NCI-H2081 (cell line): Measurements from ENCODE around the gene ATP8A2.
A peak's percentile ranks its signal among the peaks of the same experiment; 100 is the strongest.

Experiments used
- DNase-seq, 2 experiments: peaks; one replicate each; lab custom pipeline; 2025; lab: John Stamatoyannopoulos, UW

The ATP8A2 gene

DNA sequence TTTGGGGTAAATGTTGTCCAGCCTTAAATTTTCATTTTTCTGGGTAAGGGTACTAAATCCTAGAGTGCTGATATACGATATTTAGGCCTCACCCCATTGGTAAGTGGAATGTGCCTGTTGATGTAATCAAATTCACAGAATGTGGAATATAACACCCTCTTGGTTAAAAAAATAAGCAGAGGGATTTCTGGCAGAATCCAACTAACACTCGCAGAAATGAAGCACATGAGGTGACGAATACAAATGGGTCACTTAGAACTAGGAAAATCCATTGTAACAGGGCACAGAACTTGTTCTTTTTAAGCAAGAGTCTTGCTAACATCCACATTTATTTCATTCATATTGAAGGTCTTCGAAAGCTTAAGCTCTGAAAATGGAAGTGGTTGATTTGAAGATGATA lies 359.8 kb downstream of the ATP8A2 start:
- DNase-seq = no peak

DNA sequence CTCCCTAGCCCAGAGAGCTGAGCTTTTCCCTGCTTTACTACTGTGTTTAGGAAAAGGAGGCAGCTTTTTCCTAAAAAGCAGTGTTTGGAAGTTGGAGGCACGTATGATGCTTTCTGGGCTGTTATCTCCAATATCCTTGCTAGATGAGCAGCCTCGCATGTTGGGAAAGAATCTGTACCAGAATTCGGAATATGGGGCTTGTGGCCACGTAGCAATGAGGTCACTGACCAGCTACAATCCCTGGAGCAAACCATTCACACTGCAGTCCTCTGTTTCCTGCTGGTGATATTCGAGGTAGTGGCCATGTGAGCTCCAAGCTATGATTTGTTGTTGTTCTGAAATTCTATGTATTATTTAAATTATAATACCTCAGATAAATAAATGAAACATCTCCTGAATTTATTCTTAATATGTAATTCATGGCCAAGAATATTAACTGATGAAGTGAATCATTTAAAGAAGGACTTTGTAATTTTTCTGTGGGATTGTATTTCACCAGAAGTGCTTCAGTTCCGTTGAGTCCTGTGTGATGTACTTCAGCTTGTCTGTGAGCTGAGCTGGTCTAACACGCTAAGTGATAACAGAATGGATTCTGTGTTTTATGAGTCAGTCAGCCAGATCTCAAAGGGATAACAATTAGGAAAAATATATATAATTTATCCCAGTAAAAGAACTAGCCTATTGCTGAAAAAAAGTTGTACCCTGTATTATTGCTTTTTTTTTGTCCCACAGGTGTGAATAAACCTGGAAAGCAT lies 360.5 kb downstream of the ATP8A2 start:
- DNase-seq = no peak

DNA sequence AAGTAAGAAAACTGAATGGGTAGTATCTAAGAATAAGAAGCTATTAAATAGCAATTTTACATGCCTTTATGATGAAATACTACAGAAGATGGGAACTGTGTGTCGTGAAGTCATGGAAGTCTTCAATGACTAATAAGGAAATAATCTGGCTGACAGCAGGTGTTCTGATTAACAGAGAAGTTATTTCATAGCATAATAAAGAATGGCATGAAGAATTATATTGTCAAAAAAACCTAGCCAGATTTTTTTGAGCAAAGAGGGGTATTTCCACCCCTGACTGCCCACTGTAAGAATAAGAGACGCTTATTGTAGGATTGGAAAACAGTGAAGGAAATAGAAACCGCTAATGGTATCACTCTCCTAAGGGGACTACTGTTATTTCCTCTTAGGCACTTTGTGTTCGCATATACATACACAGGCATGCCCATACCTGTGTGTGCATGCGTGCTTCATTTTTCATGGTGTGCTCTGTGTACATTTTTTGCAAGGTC lies 361.3 kb downstream of the ATP8A2 start:
- no peak for DNase-seq

DNA sequence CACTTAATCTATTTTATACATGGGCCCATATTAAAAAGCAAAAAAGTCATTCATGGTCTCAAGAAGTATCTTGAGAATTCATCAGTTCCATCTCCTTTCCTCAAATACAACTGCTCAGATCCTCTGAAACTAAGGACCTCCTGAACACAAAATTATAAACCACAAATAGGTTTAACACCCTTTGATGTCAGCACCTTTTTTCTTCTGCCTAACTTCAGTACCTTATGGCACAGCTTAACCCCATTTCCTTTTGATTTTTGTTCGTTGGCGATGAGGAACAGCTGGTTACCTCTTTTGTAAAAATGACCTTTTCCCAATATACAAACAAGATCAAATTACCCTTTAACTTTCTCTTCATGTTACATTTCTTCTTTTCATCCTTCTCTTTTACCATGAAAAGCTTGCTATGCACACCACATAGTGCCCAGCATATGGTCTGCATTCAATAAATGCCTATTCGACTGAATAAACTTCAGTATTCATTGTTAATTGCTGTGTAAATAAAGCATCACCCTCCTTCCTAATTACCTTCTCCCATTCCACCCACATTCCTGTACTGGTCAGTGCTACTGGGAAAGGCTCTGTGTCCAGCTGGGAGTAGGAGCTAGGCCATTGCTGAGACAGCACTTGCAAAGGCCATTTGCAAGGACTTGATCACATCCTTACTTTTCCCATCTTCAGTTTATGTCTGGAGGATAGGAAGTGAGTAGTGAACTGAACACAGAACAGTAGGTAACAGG lies 362.1 kb downstream of the ATP8A2 start:
- no peak for DNase-seq

DNA sequence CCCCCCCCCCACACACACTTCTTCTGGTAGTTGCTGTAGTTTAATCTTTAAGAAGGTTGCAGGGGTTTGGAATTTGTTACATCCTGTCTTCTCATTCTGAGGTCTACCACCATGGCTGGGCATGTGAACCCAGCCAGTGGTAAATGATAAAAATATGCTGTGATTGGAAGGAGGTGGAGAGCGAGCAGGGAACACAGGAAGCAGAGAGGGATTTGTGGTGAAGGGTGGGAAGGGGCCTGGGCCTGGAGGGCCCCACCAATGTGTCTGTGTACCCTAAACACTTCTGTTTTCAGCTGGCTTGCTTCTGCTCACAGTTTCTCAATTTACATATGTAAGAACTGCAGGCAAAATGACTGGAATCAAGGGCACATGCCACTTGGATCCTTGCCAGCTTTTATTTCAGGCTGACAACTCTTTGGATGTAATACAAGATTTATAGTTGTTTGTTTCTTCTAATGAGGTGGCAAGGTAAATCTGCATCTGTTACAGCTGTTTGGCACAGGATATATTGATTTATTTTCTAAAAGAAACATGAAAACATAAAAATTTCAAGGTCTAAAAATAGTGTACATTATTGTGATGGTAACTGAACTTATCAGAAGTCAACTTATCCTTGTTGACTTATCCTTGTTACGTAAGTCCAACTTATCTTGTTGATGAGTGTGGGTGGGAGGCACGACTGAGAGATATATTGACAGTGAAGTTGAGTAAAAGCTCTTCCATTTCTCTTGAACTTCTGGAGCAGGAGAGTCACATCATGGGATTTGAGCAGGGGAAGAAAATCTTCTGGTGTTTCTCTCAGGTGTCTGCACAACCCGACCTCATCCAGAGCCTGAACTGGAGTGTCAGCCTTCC lies 366.8 kb downstream of the ATP8A2 start:
- DNase-seq = peak; percentile 19 to 61

DNA sequence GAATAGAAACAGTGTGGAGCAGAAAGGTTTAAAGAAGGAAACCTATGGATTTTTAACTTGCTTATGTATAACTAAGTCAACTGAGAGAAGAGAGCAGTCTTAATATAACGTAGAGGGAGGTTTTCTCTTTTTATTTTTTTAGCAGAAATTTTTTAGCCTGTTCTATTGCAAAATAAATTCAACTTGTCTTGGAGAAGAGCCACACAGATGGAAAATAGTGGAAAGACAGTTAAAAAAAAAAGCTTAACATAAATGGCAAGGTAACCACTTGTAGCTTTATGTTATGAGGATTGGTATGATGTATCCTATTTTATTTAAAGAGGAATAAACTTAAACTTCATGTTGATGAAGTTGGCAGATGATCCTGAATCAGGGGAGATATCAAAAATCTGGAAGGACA lies 367.6 kb downstream of the ATP8A2 start:
- DNase-seq = no peak

DNA sequence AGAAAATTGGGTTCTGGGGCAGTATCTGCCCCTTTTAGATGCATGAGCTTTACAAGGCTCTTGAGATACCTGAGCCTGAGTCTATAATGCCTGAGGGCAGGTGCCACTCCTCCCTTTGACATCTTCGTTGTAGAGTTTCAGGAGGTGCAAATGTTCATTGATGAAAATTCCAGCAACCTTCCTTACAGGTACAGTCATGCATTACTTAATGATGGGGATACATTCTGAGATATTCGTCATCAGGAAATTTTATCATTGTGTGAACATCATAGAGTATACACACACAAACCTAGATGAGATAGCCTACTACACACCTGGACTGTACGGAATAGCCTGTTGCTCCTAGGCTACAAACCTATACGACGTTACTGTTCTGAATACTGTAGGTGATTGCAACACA lies 370.0 kb downstream of the ATP8A2 start:
- no peak for DNase-seq

DNA sequence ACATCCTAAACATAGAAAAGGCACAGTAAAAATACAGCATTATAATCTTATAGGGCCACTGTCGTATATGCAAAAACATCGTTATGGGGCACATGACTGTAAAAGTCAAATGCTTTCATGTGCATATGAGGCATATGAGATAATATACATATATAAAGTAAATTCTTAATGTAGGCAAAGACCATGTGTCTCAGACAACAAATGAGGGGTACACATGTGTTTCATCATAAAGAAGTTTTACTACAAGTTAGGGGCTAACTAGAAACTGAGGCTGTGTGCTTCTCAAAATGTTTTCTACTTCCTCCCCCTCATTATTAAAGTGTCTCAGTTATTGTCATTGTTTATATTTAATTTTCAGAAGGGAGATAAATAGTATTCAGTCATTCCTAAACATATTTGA lies 370.4 kb downstream of the ATP8A2 start:
- no peak for DNase-seq

DNA sequence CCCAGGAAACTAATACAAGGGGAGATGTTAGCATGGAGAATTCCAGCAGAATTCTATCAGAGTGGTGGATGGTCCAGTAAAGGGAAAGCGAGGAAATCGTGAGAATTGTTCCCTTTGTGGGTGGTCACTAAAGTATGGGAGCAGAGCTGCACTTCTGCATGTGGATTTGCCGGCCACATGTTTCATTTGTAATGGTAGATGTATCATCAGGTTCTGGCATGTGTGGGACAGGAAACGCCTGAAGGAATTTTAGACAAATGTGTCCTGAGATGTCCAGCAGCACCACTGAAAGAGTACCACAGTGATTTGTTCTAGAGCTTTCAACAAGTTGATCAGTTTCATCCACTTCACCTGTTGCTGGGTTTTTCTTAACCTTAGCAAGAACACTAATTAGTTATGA lies 371.6 kb downstream of the ATP8A2 start:
- DNase-seq = no peak

DNA sequence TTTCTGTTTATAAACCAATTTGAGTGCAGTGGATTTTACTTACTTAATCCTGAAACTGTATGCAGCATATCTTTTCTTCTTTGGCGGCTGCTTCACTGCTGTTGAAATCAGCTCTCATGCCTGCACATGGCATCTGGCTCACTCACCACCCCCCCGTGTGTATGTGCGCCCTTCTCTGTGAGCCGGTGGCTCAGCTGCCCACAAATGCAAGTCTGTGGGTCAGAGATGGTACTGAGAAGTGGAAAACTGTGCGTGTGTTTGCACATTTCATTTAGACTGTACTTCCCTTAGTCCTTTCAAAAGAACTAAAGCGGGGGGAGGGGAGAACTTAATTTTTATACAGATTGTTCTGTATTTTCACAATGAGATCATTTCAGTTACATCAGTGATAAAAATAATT lies 372.4 kb downstream of the ATP8A2 start:
- DNase-seq = no peak

DNA sequence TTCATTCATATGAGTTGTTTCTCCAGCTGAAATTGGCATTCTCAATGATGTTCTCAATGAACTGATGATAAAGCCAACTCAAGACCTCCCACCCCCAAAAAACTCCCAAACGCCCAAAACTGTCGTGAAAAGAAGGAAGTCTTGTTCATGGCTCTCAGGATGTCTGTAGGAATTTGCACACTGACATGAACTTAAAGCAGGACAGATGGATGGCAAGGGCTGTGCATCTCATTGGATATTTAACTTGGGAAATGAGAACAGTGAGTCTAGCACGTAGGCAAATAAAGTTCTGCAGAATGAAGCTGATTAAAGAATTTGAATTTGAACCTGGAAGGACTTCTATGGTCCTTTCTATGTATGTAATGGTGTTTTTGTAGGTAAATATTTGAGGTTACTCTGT lies 374.4 kb downstream of the ATP8A2 start:
- DNase-seq = no peak

DNA sequence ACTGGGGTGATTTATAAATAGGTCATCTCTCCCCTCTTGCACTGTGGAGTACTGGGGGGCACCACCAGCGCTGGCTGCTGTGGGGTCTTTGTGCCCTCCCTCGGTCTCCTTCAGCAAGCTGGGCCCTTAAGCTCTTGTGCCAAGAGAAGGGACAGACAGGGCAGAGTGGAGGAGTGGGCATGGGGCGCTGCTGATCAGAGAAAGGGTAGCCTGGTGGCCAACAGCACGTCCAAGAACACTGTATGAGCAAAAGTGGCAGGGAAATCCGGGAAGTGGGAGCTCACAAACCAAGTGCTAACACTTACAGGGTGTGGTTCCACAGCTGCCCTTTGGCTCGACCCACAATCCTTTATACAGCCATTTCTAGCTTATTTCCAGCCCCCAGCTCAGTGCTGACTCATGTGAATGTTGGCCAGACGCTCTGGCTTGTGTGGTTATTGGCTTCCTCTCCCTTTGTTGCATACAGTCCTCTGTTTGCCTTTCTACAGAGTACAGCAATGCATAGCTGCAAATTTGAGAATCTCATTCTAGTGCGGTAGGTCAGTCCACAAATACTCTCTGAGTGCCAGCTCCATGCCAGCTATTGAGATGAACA lies 381.3 kb downstream of the ATP8A2 start:
- no peak for DNase-seq

DNA sequence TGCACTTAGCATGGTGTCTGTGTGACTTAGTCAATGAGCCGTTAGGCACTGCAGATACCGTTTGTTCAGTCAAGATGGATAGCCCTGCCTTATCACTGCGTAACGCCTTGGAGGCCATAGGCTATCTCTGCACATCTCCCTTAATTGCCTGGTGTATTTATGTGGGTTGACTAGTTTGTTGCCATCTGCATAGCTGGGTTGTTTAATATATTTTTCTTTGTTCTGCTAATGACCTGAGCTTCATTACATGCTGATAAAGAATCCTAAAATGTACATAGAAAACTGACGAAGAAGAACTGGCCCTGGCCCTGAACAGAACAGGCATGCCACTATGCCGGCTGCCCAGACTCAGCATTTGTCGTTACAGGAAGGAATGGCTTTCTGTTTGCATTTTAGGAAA lies 382.2 kb downstream of the ATP8A2 start:
- DNase-seq = no peak

DNA sequence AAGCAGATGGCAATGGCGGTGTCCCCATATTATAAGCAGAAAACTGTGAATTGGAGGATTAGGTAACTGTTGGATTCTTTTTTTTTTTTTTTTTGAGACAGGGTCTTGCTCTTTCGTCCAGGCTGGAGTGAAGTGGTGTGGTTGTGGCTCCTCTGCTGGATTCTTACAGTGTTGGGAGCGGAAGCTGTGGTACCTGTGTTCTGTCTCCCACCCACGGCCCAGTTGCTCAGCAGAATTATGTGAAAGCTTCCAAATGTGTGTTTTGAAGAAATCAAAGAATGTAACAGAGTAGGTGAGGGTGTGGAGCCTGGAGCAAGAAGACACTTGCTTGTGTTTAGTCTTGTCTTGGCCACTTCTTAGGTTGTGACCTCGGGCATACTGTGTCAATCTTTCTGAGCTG lies 384.5 kb downstream of the ATP8A2 start:
- no peak for DNase-seq

DNA sequence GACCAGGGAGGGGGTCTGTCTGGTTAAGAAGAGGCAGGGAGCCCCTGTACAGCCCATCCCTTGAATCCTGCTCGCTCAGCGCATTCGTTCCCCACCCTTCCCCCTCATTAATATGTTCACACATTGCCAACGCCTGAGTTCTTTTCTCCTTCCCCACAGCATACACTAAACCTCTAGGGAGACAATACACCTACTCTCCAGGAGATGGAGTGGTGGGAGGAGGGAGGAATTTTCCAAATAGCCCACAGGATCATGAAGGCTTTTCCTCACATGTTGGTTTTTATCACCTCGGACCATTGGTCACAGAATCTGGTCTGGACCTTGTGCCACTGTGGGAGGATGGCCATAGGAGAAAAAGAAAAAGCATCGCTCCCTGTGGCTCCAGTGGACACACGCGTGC lies 385.1 kb downstream of the ATP8A2 start:
- no peak for DNase-seq

DNA sequence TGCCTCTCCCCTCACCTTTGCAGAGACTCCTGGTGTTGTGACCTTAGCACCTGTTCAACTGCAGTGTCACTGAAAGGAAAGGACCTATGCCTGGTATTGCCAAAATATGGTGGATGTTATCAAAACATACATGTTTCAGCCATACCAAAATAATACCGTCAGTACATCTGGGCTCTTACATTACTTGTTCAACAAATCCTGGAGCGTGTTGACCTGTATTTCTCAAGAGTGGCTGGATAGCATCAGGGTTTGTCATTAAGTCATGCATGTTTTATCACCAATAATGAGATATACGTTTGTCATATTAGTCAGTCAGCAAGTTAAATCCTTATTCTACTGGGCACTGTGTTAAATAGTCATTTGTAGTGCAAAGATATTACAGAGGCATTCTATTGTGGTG lies 389.3 kb downstream of the ATP8A2 start:
- DNase-seq = no peak

DNA sequence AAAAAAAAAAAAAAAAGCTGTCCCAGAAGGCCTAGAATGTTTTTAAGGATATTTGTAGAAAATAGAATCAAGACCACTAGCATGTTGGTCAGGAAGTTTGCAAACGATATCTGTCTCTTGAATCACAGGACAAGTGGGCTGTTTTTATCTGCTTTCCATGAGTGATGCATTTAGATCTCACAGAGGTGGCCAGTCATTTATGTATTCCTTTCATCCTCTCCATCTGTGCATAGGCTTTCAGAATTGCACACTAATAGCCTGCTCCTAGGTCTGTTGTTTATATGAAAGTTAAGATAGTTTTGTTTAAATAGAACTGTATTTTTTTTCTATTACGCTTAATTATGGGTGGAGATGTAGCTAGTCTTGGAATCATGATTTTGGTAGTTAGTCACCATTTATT lies 390.5 kb downstream of the ATP8A2 start:
- DNase-seq = no peak

DNA sequence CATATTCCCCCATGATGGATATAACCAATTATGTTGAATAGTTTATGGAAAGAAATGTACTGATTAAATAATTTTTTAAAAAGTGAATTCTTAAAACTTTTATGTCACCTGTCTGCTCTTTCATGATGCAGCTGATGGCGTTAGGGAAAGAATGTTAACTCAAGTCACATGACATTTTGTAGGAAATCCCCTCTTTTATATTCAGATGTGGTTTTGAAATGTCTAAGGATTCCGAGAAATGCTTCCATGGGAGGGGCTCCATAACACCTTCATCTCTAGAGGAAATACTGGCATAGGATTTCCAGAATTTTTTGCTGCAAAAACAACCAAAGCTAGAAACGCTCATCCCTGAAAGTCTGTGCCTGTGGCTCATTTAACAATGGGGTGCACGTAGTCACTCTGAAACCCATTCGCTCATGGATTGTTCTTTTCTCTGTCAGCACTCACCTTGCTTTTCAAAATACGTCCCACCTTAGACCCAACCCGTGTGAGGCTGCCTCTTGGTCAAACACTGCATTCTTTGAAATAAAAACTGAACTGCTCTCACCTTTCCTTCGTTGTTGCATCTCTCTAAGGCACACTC lies 391.1 kb downstream of the ATP8A2 start:
- DNase-seq = no peak

DNA sequence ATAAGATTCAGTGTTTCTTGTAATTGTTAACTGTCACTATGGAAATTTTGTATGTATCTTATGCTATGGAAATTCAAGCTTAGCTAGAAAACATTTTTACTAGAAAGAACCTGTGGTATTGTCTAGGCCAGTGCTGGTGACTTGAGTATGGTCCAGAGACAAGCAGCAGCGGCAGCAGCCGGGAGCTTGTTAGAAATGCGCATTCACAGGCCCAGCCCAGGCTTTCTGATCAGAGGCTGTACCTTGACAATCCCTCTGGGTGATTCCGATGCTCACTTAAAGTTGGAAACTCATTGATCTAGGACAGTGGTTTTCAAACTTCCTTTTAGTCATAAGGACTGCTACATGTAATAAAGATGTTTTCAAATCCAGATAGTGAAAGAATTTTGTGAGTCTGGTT lies 392.6 kb downstream of the ATP8A2 start:
- DNase-seq = no peak

DNA sequence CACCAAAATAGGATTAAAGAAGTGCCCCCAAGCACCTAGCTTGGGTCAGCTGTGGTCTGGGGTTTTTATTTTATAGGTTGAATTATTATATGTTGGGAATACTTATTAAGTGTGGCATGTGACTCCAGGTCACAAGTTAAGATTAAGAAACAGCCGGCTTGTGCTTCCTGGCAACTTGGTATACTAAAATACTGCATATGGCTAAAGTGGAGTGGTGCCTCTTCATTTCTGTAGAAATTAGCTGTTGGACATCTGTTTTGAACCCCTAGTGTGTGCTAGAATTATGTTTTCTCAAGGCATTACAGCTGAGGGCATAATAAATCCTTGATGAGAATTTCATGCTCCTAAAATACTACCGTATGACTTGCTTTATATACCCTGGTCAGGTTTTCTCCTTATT lies 393.5 kb downstream of the ATP8A2 start:
- no peak for DNase-seq

DNA sequence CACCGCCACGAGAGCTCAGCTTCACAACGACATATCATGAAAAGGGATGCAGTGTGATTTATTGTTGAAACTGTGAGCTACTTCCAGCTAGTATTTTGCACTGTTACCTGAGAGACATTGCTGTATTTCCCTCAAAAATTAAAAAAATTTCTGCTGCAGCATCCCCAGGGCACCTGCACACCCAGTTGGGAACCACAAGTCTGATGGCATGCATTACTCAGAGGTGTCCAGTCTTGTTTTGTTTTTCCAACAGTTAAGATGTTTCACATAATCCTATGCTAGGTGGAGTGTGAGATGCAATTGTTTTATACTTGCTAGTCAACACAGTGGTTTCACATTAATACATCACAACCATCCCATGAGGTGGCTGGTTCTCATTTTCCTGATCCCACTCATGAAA lies 394.8 kb downstream of the ATP8A2 start:
- no peak for DNase-seq

DNA sequence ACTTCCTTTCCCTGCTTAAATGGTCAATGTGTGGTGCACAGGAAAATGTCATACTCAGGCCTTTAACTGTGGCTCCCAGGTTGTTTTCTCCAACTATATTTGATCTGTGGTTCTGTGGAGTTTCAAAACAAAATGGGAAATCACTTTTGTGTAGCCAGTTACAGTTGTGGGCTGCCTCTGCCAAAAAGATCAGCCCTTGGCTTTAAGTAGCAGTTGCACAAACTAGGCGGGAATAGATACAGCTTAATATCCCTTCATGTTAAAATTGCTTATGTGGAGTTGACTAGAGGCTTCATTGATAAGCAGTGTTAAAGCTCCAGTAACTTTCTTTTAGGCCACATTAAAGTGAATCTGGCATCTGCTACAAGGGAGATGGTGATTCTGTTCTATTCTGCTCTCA lies 395.2 kb downstream of the ATP8A2 start:
- DNase-seq = no peak
